ENCODE measurements around the gene CDC27.
"Not testable (repeated sequence)": the region's sequence is repeated elsewhere in the genome, so short reads cannot be mapped to it uniquely, and the experiment has no call there.

Gene CDC27

GRCh38 chr17:47070266-47070665 is 118.8 kb downstream of the CDC27 start:
- H3K9me3 ChIP-seq (ENCODE audit: control extremely low read depth in 1 of 5, control insufficient read depth in 4 of 5, insufficient read depth in 2 of 5, low read depth in 1 of 5, low read length in 4 of 5); H3K4me3 ChIP-seq (ENCODE audit: control insufficient read depth in 1 of 7, extremely low read depth in 1 of 7, insufficient read depth in 4 of 7, low read depth in 2 of 7, low read length in 6 of 7); H3K27me3 ChIP-seq (replicated peaks in 2 of 5; ENCODE audit: control insufficient read depth in 4 of 5, insufficient read depth in 5 of 5, low read length in 4 of 5); POLR2A ChIA-PET; H3K27ac ChIP-seq (ENCODE audit: insufficient read depth in 1 of 2, low read depth in 1 of 2, low read length in 2 of 2, poor library complexity in 1 of 2, severe bottlenecking in 2 of 2); H3K36me3 ChIP-seq (ENCODE audit: control insufficient read depth in 4 of 4, insufficient read depth in 4 of 4, low read length in 3 of 4); DNase-seq; CTCF ChIA-PET: not testable (repeated sequence)
- WGBS (ENCODE audit: insufficient coverage) = 100% methylated on average over 1 of the region's 4 CpGs
- H3K4me1 ChIP-seq (ENCODE audit: control extremely low read depth in 1 of 4, control insufficient read depth in 4 of 4, insufficient read depth in 4 of 4, low read length in 3 of 4) = peaks cover 0 to 43% (median 34%) of the 10 kb centered on the region in 4 experiments

All from common myeloid progenitor, CD34-positive (primary cell).